Measurements from ENCODE around the gene DDR2. TPM values are rescaled to one million over a fixed set of nuclear protein-coding genes. Genes with fewer than 3 reads are reported as not detected.

DDR2 gene
- total RNA-seq, 1 experiment from 2014 or later: 36.5 TPM

GRCh38 chr1:162835157-162835899 is 203.1 kb downstream of the DDR2 start:
- DNase-seq (ENCODE audit: low spot score): no peak

Other genes with a start within 250 kb of the DDR2 start
- gene SH2D1B, start 220.3 kb upstream of the DDR2 start, total RNA-seq (2014; rRNA removed; shearing (Covaris generic)): 0.06 TPM in 1 of 2 replicates, not detected in the other
- gene UHMK1, start 134.6 kb upstream of the DDR2 start, total RNA-seq (2014; rRNA removed; shearing (Covaris generic)): 44.4 and 52.3 TPM in 2 replicates
- 40.8 and 49.6 TPM in 2 replicates for gene UAP1, start 70.7 kb upstream of the DDR2 start, total RNA-seq (2014; rRNA removed; shearing (Covaris generic))
- gene HSD17B7, start 158.2 kb downstream of the DDR2 start, total RNA-seq (2014; rRNA removed; shearing (Covaris generic)): 17.1 and 17.5 TPM in 2 replicates
- gene CCDC190, start 228.7 kb downstream of the DDR2 start, total RNA-seq (2014; rRNA removed; shearing (Covaris generic)): not detected in 2 replicates

All from H4 (cell line).